Measurements from ENCODE around the gene SERPINA5.

The SERPINA5 gene

GRCh38 chr14:94542111-94542810, 39.0 kb upstream of the SERPINA5 start:
- H3K4me1 ChIP-seq (ENCODE audit: control insufficient read depth, insufficient read depth, low read length), result peaks cover 14% of the 10 kb centered on the region
- H3K27me3 ChIP-seq (ENCODE audit: control insufficient read depth, insufficient read depth, low read length, poor library complexity, severe bottlenecking), result no peaks in the 10 kb centered on the region
- WGBS, 2 experiments, result 93 to 95% methylated on average over 12 of the region's 12 CpGs
- no peak overlapping the region for H3K27ac ChIP-seq (ENCODE audit: insufficient read depth, low read depth, low read length, poor library complexity, severe bottlenecking)
- no peaks in the 10 kb centered on the region for H3K9me3 ChIP-seq (ENCODE audit: control insufficient read depth, low read length)
- no peaks in the 10 kb centered on the region for H3K36me3 ChIP-seq (ENCODE audit: control insufficient read depth, insufficient read depth, low read length)
- H3K4me3 ChIP-seq (ENCODE audit: insufficient read depth, low read depth, low read length), result no peak overlapping the region

DNA sequence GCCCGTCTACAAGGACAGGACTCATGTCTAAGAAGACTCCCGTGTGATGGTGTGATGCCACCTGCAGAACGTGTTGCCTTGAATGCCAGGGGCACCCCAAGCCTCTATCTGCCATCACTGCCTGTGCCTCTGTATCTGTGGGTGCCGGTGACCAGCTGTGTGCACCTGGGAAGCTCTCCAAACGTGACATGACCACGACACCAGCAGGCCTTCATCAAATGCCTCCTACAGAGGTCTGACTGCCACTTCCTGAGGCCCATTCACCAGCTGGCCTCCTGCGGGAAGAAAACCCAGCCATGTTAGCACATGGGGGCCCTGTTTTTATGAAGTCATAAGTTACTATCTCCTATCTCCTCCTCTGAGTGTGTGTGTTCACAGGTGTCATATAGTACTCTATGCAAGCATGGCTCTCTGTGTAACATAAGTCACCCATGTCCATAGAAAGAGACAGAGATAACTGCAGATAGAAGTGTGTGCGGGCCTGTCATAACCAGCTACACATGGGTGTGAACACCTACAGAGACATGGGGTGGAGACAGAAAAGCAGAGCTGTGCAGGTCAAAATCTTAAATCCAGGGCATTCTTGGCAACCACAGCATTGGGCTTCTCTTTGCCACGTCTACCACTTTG, 38.3 kb upstream of the SERPINA5 start:
- 91 to 92% methylated on average over 9 of the region's 9 CpGs for WGBS, 2 experiments
- Histone ChIP-seq H3K27ac (ENCODE audit: insufficient read depth, low read depth, low read length, poor library complexity, severe bottlenecking) (no peak overlapping the region), H3K27me3 (ENCODE audit: control insufficient read depth, insufficient read depth, low read length, poor library complexity, severe bottlenecking) (no peaks in the 10 kb centered on the region), H3K36me3 (ENCODE audit: control insufficient read depth, insufficient read depth, low read length) (no peaks in the 10 kb centered on the region), H3K9me3 (ENCODE audit: control insufficient read depth, low read length) (no peaks in the 10 kb centered on the region), H3K4me1 (ENCODE audit: control insufficient read depth, insufficient read depth, low read length) (peaks cover 14% of the 10 kb centered on the region), H3K4me3 (ENCODE audit: insufficient read depth, low read depth, low read length) (no peak overlapping the region)

GRCh38 chr14:94543449-94544124, 37.6 kb upstream of the SERPINA5 start:
- H3K27ac ChIP-seq (ENCODE audit: insufficient read depth, low read depth, low read length, poor library complexity, severe bottlenecking), result no peak overlapping the region

DNA sequence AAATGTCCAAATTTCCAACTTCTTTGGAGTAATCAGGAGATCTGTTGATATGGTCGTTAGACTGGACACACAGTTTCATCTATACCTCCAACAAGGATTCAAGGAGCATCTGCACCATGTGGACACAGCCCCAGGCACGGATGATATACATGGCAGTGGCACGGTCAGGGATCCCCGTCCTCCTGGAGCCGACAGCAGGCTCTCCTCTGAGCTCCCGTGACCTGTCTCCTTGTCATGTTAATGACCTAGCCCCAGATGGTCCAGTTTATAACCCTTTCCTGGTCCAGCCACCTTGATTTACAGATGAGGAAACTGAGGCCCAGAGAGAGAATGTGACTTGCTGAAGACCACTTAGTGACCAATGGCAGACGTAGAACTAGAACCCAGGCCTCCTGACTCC, 36.5 kb upstream of the SERPINA5 start:
- WGBS, 2 experiments, result 63 to 71% methylated on average over 7 of the region's 7 CpGs
- peaks cover 14% of the 10 kb centered on the region for H3K4me1 ChIP-seq (ENCODE audit: control insufficient read depth, insufficient read depth, low read length)
- H3K27me3 ChIP-seq (ENCODE audit: control insufficient read depth, insufficient read depth, low read length, poor library complexity, severe bottlenecking), result no peaks in the 10 kb centered on the region
- H3K36me3 ChIP-seq (ENCODE audit: control insufficient read depth, insufficient read depth, low read length), result no peaks in the 10 kb centered on the region
- no peaks in the 10 kb centered on the region for H3K9me3 ChIP-seq (ENCODE audit: control insufficient read depth, low read length)
- H3K27ac ChIP-seq (ENCODE audit: insufficient read depth, low read depth, low read length, poor library complexity, severe bottlenecking), result no peak overlapping the region
- H3K4me3 ChIP-seq (ENCODE audit: insufficient read depth, low read depth, low read length), result no peak overlapping the region

More at GRCh38 chr14:94543449-94544124, 37.6 kb upstream of the SERPINA5 start:
- peaks cover 14% of the 10 kb centered on the region for H3K4me1 ChIP-seq (ENCODE audit: control insufficient read depth, insufficient read depth, low read length)
- H3K9me3 ChIP-seq (ENCODE audit: control insufficient read depth, low read length), result no peaks in the 10 kb centered on the region
- H3K36me3 ChIP-seq (ENCODE audit: control insufficient read depth, insufficient read depth, low read length), result no peaks in the 10 kb centered on the region
- H3K4me3 ChIP-seq (ENCODE audit: insufficient read depth, low read depth, low read length), result no peak overlapping the region
- WGBS, 2 experiments, result 83 to 84% methylated on average over 15 of the region's 15 CpGs
- no peaks in the 10 kb centered on the region for H3K27me3 ChIP-seq (ENCODE audit: control insufficient read depth, insufficient read depth, low read length, poor library complexity, severe bottlenecking)

- Histone ChIP-seq H3K27me3 (ENCODE audit: control insufficient read depth, insufficient read depth, low read length, poor library complexity, severe bottlenecking) (no peaks in the 10 kb centered on the region), H3K4me1 (ENCODE audit: control insufficient read depth, insufficient read depth, low read length) (peaks cover 14% of the 10 kb centered on the region), H3K36me3 (ENCODE audit: control insufficient read depth, insufficient read depth, low read length) (no peaks in the 10 kb centered on the region), H3K4me3 (ENCODE audit: insufficient read depth, low read depth, low read length) (no peak overlapping the region), H3K27ac (ENCODE audit: insufficient read depth, low read depth, low read length, poor library complexity, severe bottlenecking) (no peak overlapping the region), H3K9me3 (ENCODE audit: control insufficient read depth, low read length) (no peaks in the 10 kb centered on the region)
- 72% methylated on average over 15 of the region's 15 CpGs for WGBS, 2 experiments
These were observed 35.9 kb upstream of the SERPINA5 start for GRCh38 chr14:94545131-94545841.

- no peaks in the 10 kb centered on the region for H3K9me3 ChIP-seq (ENCODE audit: control insufficient read depth, low read length)
- no peak overlapping the region for H3K4me3 ChIP-seq (ENCODE audit: insufficient read depth, low read depth, low read length)
- H3K4me1 ChIP-seq (ENCODE audit: control insufficient read depth, insufficient read depth, low read length), result peaks cover 14% of the 10 kb centered on the region
- H3K36me3 ChIP-seq (ENCODE audit: control insufficient read depth, insufficient read depth, low read length), result no peaks in the 10 kb centered on the region
- WGBS, 2 experiments, result 92 to 93% methylated on average over 8 of the region's 8 CpGs
- no peak overlapping the region for H3K27ac ChIP-seq (ENCODE audit: insufficient read depth, low read depth, low read length, poor library complexity, severe bottlenecking)
- H3K27me3 ChIP-seq (ENCODE audit: control insufficient read depth, insufficient read depth, low read length, poor library complexity, severe bottlenecking), result no peaks in the 10 kb centered on the region
These were observed 34.0 kb upstream of the SERPINA5 start for GRCh38 chr14:94547151-94547680.

- peaks cover 14% of the 10 kb centered on the region for H3K4me1 ChIP-seq (ENCODE audit: control insufficient read depth, insufficient read depth, low read length)
- H3K27ac ChIP-seq (ENCODE audit: insufficient read depth, low read depth, low read length, poor library complexity, severe bottlenecking), result no peak overlapping the region
- WGBS, 2 experiments, result 82 to 87% methylated on average over 4 of the region's 4 CpGs
These were observed 33.5 kb upstream of the SERPINA5 start for GRCh38 chr14:94547726-94548125.

DNA sequence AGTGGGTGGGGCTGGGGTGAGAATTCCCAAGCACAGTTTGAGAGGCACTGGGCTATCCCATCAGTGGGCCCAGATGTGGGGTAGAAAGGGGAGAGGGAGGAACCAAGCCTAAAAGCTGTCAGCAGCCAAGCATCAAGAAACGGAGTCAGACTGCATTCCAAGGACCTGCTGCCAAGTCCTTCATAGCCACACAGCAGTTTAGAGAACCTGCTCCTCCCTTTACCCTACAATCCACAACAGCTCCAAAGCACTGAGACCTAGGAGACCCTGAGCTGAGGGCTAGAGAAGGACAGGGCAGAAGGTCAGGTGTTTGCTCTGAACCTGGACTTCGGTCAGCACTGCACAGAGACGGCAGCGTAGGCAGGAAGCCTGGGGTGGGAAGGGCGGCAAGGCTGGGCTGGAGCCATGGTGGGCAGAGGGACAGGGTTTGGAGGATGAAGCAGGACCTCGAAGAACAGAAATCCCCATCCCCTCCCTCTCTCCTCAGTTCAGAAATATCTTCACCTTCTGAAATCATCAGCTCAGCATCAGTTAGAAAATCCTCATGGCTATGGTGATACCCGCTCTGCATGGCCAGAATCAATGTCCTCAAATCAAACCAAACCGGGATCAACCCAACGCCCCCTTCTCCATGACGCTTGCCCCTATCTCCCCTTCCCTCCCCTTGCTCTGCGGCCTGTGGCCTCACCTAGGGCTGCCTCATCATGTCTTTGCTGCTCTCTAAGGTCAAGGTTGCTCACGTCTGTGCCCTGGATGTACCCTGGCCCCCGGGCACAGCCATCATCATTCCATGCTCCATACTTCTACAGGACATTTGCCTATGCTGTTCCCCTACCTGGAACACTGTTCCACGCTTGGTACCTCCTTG, 32.9 kb upstream of the SERPINA5 start:
- Histone ChIP-seq H3K27ac (ENCODE audit: insufficient read depth, low read depth, low read length, poor library complexity, severe bottlenecking) (no peak overlapping the region), H3K36me3 (ENCODE audit: control insufficient read depth, insufficient read depth, low read length) (no peaks in the 10 kb centered on the region), H3K9me3 (ENCODE audit: control insufficient read depth, low read length) (no peaks in the 10 kb centered on the region), H3K27me3 (ENCODE audit: control insufficient read depth, insufficient read depth, low read length, poor library complexity, severe bottlenecking) (no peaks in the 10 kb centered on the region), H3K4me3 (ENCODE audit: insufficient read depth, low read depth, low read length) (no peak overlapping the region), H3K4me1 (ENCODE audit: control insufficient read depth, insufficient read depth, low read length) (peaks cover 13% of the 10 kb centered on the region)
- WGBS, 2 experiments, result 92 to 94% methylated on average over 14 of the region's 14 CpGs

More at GRCh38 chr14:94547726-94548125, 33.5 kb upstream of the SERPINA5 start:
- Histone ChIP-seq H3K4me3 (ENCODE audit: insufficient read depth, low read depth, low read length) (no peak overlapping the region), H3K27me3 (ENCODE audit: control insufficient read depth, insufficient read depth, low read length, poor library complexity, severe bottlenecking) (no peaks in the 10 kb centered on the region), H3K9me3 (ENCODE audit: control insufficient read depth, low read length) (no peaks in the 10 kb centered on the region), H3K36me3 (ENCODE audit: control insufficient read depth, insufficient read depth, low read length) (no peaks in the 10 kb centered on the region)
